Calu3 (cell line): Measurements from ENCODE around the gene ZNF615. TPM values are rescaled to one million over a fixed set of nuclear protein-coding genes. Genes with fewer than 3 reads are reported as not detected.
"Not testable (repeated sequence)": the region's sequence is repeated elsewhere in the genome, so short reads cannot be mapped to it uniquely, and the experiment has no call there.

ENCODE experiments used
- Bru-seq: library from RNA; stranded (reverse); fragments of 400-500 nt; gene quantifications from one replicate; lab custom pipeline; 2021; lab: Mats Ljungman, UMichigan
- BruChase-seq, 2 experiments: library from RNA; stranded (reverse); fragments of 400-500 nt; gene quantifications; one replicate each; lab custom pipeline; 2021; lab: Mats Ljungman, UMichigan
- BruUV-seq: library from RNA; stranded (reverse); fragments of 400-500 nt; replicated peaks from 2 replicates; lab custom pipeline; 2021; lab: Mats Ljungman, UMichigan
- CTCF ChIA-PET: fragments of 300-600 bp; sonication (Branson Sonifier 250); formaldehyde crosslinking; loops from one replicate; lab custom pipeline; 2022; ENCODE audit warnings: antibody characterized with exemption; lab: Charles Lee
- DNase-seq: peaks from one replicate; pipeline ENCODE4 v3.0.0; 2022
- H3K27ac Mint-ChIP-seq: one replicate; pipeline ENCODE4 v1.8.0; 2022; ENCODE audit warnings: mixed read lengths; ENCODE audit not compliant: unreplicated experiment
- H3K27me3 Mint-ChIP-seq: one replicate; pipeline ENCODE4 v1.8.0; 2022; ENCODE audit warnings: mixed read lengths; ENCODE audit not compliant: unreplicated experiment
- H3K36me3 Mint-ChIP-seq: one replicate; pipeline ENCODE4 v1.8.0; 2022; ENCODE audit warnings: mild to moderate bottlenecking, moderate library complexity, mixed read lengths; ENCODE audit not compliant: insufficient read depth, unreplicated experiment
- H3K4me1 Mint-ChIP-seq: one replicate; pipeline ENCODE4 v1.8.0; 2022; ENCODE audit warnings: mild to moderate bottlenecking, low read depth, mixed read lengths; ENCODE audit not compliant: unreplicated experiment
- H3K4me3 Mint-ChIP-seq: one replicate; pipeline ENCODE4 v1.8.0; 2022; ENCODE audit warnings: mild to moderate bottlenecking, low read depth, moderate library complexity, mixed read lengths; ENCODE audit not compliant: unreplicated experiment
- H3K9me3 Mint-ChIP-seq: one replicate; pipeline ENCODE4 v1.8.0; 2022; ENCODE audit warnings: low read depth, mixed read lengths; ENCODE audit not compliant: unreplicated experiment
- intact Hi-C: fragments of 100-400 bp; cut with micrococcal nuclease; formaldehyde crosslinking; loops from one replicate; pipeline ENCODE4 v1.10.0; 2022; ENCODE audit not compliant: unreplicated experiment
- long read RNA-seq: library from polyadenylated mRNA; stranded (forward); transcript quantifications from one replicate; pipeline ENCODE4 v2.0.0, GENCODE V29; 2022
- total RNA-seq: library from RNA; stranded (reverse); gene quantifications from 2 replicates; pipeline ENCODE4 v1.2.3, GENCODE V29; 2022
- TF ChIP-seq, protein P1 (sequence below): fragments of 200-600 bp; IDR thresholded peaks from one replicate; pipeline ENCODE4 v1.8.0; 2022; ENCODE audit warnings: antibody characterized with exemption; ENCODE audit not compliant: unreplicated experiment

ZNF615 gene
- total RNA-seq (5.3 and 7.3 TPM in 2 replicates), Bru-seq, nascent RNA (percentile 52 among the genes with signal in this experiment), BruChase-seq, experiment 1, labeled RNA remaining after a 6-hour chase (percentile 49 among the genes with signal in this experiment), BruChase-seq, experiment 2, labeled RNA remaining after a 2-hour chase (percentile 58 among the genes with signal in this experiment)
- long read RNA-seq, partial matches to known transcripts, result 0 of 1 reads
- long read RNA-seq, other reads (novel, unspliced or antisense), result 1 of 1 reads

DNA sequence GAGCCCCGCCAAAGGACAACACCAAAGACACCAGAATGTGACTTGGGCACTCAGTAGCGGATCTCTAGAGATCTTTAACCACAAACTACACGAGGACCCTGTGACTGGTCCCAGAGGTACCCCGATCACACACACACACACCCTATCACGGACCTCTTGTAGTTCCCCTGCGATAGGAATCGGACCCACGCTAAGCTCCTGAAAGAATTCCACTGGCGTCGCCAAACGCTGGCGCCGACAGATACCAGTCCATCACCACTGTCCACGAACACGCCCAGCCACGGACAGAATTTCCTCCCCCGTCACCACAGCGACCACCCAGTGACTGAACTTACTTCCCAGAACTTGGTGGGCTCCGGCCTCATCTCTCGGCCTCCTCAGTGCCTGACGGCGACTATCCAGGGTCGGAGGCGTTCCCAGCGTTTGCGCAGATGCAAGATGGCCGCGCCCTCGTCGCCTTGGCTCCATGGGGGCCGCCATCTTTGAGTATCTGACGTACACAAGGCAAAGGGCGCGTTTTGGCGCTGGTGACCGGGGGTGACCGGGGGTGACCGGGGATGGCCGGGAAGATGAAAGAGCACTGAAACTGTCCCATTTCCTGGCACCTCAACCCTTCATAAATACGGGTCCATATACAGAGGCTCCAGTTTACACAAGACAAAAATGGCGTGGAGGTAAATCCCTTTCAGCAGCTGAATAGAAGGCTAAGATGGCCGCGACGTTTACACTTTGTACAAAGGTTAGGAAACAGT is at the start of gene ZNF615:
Gene ZNF615 (minus strand): TSS at position 406 of the 752 bp plus-strand sequence. CDS start 4,500 bp downstream, outside the sequence.
- Mint-ChIP-seq H3K36me3 (peaks cover 25% of the 10 kb centered on the region), H3K4me1 (peaks cover 9% of the 10 kb centered on the region), H3K27ac (peak within 1 kb of the TSS; percentile 73), H3K4me3 (peak within 1 kb of the TSS; percentile 94), H3K9me3 (peaks cover 11% of the 10 kb centered on the region), H3K27me3 (no peaks in the 10 kb centered on the region)
- CTCF ChIA-PET, result interaction anchor here (0.6 kb wide), 1 partner anchor 24 kb away, joined by 4 read pairs; no protein-coding TSS in a partner anchor
- DNase-seq, result peak; percentile 90
- no TSS peak for BruUV-seq
- intact Hi-C loops, result loop anchor here (10.0 kb wide), 1 partner anchor 227 kb away; no protein-coding TSS in a partner anchor
- TF ChIP-seq, protein P1, sequence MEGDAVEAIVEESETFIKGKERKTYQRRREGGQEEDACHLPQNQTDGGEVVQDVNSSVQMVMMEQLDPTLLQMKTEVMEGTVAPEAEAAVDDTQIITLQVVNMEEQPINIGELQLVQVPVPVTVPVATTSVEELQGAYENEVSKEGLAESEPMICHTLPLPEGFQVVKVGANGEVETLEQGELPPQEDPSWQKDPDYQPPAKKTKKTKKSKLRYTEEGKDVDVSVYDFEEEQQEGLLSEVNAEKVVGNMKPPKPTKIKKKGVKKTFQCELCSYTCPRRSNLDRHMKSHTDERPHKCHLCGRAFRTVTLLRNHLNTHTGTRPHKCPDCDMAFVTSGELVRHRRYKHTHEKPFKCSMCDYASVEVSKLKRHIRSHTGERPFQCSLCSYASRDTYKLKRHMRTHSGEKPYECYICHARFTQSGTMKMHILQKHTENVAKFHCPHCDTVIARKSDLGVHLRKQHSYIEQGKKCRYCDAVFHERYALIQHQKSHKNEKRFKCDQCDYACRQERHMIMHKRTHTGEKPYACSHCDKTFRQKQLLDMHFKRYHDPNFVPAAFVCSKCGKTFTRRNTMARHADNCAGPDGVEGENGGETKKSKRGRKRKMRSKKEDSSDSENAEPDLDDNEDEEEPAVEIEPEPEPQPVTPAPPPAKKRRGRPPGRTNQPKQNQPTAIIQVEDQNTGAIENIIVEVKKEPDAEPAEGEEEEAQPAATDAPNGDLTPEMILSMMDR, result no peak

DNA sequence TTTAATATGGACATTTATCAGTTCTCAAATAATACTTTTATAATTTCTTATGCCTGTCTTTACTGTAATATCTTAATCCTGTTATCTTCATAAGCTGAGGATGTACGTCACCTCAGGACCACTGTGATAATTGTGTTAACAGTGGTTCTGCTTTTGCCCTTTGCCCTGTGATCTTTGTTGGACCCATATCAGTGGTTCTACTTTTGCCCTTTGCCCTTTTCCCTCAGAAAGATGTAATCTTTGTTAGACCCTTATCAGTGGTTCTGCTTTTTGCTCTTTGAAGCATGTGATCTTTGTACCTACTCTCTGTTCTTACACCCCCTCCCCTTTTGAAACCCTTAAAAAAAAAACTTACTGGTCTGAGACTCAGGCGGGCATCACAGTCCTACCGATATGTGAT is 48.5 kb upstream of the ZNF615 start:
- H3K4me1 Mint-ChIP-seq, intact Hi-C loops, H3K27ac Mint-ChIP-seq, CTCF ChIA-PET, H3K4me3 Mint-ChIP-seq, H3K27me3 Mint-ChIP-seq, DNase-seq, H3K36me3 Mint-ChIP-seq, BruUV-seq: not testable (repeated sequence)
- H3K9me3 Mint-ChIP-seq, result peaks cover 19% of the 10 kb centered on the region

DNA sequence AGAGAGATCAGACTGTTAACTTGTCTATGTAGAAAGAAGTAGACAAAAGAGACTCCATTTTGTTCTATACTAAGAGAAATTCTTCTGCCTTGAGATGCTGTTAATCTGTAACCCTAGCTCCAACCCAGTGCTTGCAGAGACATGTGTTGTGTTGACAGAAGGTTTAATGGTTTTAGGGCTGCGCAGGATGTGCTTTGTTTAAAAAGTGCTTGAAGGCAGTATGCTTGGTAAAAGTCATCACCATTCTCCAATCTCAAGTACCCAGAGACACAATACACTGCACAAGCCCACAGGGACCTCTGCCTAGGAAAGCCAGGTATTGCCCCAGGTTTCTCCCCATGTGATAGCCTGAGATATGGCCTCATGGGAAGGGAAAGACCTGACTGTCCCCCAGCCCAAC is 43.7 kb upstream of the ZNF615 start:
- H3K27ac Mint-ChIP-seq, H3K27me3 Mint-ChIP-seq, BruUV-seq, DNase-seq, H3K4me3 Mint-ChIP-seq, intact Hi-C loops, CTCF ChIA-PET, H3K4me1 Mint-ChIP-seq: not testable (repeated sequence)
- Mint-ChIP-seq H3K9me3 (peaks cover 22% of the 10 kb centered on the region), H3K36me3 (peaks cover 34% of the 10 kb centered on the region)

DNA sequence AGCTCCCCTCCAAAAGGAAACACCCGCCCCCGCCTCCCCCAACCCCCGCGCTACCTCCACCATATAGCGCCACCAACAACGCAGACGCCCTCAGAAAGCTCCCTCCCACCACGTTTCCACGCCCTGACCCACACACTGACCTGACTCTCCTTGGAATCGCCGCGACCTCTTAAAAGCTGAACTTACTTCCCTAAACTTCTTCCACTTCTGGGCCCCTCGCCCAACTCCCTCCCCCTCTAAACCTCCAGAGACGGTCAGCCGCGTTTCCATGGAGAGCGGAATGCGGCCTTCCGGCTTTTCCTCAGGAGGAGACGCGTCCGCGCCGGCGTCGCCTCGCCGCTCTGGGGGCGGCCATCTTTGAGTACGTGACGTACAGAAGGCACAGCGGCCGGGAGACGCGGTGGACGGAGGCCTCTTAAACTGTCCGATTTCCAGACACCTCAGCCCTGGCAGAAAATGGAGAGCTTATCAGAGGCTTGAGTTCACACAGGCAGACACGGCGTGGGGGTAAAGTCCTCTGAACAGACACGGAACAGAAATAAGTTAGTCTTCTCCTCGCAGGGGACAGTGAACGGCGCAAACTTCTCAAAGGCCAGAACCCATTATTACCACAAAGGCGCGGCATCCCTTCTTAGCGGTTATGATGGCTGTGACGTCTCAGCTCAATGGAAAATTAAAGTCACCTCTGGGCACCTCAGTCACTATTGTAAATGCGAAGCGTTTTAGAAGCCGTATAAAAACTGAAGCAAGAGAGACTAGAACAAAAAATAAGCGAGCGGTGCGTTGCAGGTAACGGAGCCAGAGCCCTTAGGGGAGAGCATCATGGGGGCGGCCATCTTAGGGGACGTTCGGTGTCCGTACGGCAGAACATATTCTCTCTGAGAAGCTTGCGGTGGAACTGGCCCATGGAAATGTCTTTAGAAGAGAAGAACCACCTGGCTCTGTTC is 40.8 kb upstream of the ZNF615 start, which contains the start of gene ZNF432:
Gene ZNF432 (minus strand): TSS at position 284 of the 947 bp plus-strand sequence. CDS start 1,970 bp downstream, outside the sequence.
- DNase-seq, result peak; percentile 90
- TF ChIP-seq, protein P1, result no peak
- Mint-ChIP-seq H3K9me3 (peaks cover 18% of the 10 kb centered on the region), H3K4me1 (no peaks in the 10 kb centered on the region), H3K27me3 (no peaks in the 10 kb centered on the region), H3K27ac (peak within 1 kb of the TSS; percentile 76), H3K36me3 (peaks cover 54% of the 10 kb centered on the region), H3K4me3 (peak within 1 kb of the TSS; percentile 74)
- TSS peak; percentile 94 for BruUV-seq
- intact Hi-C loops, result loop anchor here (2.0 to 5.0 kb wide), 3 partner anchors 20 to 88 kb away; partner anchors contain the start of genes ZNF614, ZNF616 and ZNF841
- CTCF ChIA-PET, result no interaction called here
